ENCODE data around the gene CUX1. TPM values are rescaled to one million over a fixed set of nuclear protein-coding genes. Genes with fewer than 3 reads are reported as not detected.
"Not testable (repeated sequence)": the region's sequence is repeated elsewhere in the genome, so short reads cannot be mapped to it uniquely, and the experiment has no call there.

The CUX1 gene
- polyA plus RNA-seq, 1 donor: 101 TPM

DNA sequence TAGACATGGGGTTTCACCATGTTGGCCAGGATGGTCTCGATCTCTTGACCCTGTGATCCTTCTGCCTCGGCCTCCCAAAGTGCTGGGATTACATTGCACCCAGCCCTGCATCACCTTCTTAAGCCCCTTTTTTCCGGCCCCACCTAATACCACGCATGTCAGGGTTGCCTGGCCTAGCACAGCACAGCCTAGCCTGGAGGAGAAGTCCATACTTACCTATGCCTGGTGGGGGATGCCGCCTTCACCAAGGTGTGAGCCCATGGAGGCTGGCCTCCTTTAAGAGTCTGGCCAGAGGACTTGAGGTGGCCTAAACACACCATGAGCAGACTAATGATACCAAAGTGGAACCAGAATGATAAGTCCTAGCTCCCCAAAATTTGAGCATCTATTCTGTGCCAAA lies 22.0 kb upstream of the CUX1 start:
- no peak for DNase-seq

DNA sequence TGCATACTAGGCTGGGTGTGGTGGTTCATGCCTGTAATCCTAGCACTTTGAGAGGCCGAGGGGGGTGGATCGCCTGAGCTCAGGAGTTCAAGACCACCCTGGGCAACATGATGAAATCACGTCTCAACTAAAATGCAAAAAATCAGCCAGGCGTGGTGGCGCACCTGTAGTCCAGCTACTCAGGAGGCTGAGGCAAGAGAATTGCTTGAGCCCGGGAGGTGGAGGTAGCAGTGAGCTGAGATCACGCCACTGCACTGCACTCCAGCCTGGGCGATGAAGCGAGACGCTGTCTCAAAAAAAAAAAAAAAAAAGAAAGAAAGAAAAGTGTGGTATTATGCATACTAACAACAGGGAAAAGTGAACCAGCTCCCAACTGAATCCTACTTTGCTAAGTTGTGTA lies 19.3 kb upstream of the CUX1 start:
- DNase-seq: not testable (repeated sequence)

DNA sequence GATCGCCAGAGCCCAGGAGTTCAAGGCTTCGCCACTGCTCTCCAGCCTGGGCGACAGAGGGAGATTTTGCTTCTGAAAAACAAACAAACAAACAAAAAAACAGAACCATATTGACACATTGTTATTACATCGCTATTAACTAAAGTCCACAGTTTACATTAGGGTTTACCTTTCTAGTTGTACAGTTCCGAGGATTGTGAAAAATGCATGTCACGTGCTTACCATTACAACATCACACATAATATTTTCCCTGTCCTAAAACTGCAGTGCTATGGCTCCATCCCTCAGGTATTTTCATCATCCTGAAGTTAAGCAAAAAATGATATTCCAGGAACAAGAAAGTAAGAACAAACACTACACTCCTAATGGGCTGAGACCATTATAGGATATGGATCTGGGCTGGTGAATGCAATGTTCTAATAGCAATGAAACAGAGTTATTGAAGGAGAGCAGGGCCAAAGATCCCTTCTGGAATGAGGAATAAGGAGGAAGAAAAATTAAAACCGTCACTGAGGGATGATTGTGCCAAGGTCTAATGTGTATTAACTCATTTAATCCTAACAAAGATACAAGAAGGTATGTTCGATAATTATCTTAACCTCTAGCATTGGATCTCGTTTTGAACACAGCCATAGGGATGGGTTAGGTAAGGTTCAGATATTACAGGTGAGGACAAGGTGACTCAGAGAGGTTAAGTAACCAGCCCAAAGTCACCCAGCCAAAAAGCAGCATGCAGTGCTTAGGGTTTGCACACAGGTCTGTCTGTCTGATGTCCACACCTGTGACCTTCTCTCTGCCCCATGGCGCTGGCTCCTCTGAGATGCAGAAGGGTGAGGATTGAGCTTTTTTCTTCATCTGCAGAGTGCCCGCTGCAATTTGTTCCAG lies 14.0 kb upstream of the CUX1 start:
- no peak for DNase-seq

DNA sequence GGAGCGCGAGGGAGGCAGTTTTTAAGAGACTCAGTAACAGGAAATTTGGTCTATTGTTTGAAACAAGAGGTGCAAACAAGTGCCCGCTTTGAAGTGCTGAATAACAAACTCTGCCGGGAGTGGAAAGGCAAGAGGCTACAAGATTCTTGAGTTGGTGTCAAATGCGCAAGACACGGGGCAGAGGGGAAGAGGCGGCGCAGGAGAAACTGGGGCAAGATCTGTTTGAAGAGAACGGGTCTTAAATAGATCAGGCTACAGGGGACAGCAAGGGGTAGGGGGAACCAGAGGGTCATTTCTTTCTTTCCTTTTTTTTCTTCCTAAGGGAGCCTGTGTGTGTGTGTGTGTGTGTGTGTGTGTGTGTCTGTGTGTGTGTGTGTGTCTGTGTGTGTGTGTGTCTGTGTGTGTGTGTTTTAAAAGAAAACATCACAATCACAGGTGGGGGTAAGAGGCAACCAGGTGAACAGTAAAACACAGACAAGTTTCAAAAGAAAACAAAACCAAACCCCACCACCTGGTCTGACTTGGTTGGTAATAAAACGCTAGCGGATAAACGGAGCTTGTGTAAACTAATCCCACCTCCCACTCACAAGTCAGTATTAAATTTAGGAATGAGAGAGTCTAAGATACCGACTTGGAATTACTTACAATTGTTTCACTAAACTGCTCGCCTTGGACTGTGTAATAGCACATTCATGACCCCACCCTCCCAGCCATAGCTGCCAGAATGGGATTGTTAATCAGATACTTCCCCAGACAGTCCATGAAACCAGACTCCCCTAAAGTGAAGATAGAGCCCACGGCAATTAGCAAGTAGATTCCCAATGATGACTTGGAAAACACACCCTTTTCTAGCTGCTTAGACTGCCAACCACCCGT lies 13.1 kb upstream of the CUX1 start:
- DNase-seq: no peak

DNA sequence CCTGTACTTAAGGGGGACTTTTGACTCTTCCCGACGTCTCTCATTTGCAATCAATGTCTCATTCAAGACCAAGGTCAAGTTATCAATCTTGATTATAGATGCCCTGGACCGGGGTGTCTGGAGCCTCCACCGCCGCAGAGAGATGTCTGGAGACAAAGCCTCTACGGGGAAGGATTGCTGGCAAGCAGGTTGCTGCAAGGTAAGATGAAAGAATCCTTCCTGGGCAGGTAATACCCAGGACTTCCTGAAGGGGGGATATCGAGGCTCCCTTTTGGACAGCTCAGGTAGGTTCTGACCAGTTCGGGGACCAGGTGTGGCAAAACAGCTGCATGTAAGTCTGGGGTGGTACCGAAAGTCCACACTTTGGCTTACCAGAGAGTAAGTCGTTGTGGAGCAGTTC lies 12.5 kb upstream of the CUX1 start:
- no peak for DNase-seq

DNA sequence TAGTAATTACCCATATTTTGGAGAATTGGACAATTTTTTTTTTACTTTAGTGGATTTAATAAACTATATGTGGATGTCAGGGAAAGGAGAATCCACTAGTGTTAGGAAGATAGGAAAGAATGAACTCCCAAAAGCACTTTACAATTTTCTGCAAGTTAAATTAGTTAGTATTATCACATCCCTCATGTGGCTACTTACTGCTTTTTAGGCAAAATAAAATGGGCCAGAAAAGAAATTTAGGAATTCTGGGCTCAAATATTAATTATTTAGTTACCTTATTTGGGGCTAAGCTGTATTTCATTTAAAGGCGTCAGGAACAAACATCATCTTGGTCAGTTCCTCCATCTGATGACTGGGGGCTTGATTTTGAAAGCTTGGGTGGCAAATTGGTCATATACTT lies 4.8 kb upstream of the CUX1 start:
- DNase-seq: no peak

DNA sequence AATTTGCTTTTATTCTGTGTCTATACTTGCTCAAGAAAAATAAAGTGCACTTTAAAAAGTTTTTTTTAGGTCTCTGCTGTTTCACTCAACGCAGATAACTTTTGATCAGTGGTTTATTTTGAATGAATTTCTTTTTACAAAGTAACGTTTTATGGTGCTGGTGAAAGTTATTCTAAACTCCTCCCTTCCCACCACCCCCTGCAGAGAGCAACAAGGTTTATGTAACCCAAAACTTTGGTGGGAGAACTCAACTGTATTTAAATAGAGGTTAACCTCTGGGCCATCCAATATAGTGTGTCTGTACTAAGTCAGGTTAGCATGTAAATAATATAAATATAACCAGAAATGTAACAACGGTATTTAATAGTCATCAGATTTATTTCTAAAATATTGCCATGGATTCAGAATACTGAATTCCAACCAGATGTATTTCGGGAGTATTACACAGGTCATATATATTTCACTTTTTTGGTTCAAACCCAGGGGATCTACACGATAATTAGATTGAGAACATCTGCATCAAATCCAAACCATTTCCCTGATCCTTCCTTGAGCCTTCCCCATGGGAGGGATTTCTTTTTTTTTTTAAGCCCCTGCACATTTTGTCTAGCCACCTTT lies 3.9 kb upstream of the CUX1 start:
- no peak for DNase-seq

DNA sequence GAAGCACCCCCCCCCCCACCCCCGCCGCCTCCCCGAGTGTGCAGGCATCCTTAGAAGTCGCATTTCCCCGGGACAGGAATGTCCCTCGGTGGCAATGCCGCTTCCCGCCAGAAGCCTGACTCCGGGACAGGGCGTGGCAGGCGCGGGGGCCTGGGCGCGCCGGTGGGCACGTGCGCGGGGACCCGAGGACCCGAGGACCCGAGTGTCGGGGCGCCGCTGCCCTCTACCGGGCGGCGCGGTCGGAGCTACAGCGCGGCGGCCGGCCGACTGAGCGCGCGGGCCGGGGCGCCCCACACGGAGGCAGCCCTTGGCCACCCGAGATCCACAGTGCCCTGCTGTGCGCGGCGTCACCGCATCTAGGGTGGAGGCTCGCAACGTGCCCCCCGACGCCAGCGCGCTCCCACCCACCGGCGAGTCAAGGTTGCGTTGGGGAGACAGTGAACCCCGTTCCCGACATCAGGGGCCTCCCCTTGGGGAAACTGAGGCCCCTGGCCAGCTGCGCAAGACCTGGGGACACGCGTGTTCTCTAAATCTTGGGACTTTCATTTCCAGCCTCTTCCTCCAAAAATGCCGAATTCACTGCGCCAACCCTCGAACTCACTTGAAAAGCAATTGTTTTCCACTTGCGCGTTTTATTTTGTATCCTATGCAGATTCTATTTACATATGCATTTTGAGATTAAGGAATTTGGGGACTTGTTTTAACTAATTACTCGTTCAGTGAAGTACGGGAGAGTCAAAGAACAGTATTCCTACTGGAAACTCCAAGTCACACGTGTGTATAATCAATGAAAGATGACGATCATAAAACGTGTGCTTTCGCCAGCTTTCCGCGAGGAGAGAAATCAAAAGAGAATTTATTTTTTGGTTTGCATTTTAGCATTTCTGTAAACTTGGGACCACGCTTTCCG lies 3.1 kb upstream of the CUX1 start:
- DNase-seq: no peak

DNA sequence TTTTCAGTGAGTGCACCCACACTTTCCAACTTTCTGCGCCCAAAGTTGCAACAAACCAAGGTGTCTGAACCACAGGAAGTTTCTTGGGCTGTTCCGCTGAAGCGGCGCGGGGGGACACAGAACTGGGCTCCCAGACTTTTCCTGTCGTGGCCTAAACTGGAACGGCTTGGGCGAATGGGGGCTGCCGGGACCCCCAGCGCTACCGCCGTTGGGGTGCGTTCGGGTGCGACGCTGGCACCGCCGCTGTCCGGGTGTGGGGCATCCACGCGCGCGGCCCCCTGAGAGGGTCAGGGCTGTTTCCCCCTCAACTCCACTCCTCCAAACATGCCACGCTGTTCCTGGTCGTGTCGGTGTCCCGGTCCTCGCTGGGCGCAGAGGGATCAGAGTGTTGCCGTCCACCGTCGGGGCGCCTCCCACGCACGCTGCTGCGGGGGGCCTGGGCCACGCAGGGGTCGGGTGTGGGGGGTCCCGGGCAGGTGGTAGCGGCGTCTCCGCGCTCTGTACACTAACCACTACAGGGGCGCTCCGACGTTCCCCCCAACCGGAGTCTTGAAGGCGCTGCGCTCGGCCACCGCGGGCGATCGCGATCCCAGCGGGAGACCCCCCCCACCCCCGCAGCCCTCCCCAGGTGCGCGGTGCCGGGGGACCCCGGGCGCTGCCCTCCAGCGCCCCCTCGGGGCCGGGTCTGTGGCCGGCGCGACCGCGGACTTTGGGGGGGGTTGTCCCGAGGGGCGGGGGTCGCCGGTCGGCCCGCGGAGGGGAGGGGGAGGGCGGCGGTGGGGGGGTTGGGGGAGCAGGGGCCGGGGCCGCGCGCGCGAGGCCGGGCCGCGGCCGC lies 2.2 kb upstream of the CUX1 start:
- no peak for DNase-seq

DNA sequence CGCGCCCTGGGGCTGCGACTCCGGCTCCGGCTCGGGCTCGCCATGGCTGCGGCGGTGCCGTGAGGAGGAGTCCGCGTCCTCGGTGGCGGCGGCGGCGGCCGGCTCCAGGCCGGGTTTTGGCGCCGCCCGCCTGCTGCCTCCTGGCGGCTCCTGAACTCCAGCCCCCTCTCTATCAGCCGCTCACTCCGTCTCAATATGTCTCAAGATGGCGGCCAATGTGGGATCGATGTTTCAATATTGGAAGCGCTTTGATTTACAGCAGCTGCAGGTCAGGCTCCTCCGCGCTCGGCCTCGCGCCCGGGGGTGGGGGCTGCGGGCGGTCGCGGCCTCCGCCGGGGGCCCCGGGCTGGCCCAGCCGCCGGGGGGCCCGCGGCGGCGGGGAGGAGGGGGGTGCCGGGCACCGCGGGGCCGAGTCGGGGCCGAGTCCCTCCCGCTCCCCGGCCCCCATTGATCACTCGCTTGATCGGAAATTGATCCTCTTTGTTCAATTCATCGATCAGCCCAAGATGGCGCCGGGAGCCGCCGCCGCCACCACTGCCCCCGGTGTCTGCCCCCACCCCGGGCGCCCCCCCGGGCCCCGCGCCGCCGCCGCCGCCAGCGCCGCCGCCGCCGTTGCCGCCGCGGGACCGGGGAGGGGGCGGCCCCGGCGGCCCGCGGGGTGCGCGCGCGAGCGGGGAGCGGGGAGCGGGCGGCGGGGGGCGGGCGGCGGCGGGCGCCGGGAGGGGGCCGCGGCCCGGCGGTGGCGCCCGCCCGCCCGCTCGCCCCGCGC lies 1.4 kb upstream of the CUX1 start:
- DNase-seq: peak; percentile 65

DNA sequence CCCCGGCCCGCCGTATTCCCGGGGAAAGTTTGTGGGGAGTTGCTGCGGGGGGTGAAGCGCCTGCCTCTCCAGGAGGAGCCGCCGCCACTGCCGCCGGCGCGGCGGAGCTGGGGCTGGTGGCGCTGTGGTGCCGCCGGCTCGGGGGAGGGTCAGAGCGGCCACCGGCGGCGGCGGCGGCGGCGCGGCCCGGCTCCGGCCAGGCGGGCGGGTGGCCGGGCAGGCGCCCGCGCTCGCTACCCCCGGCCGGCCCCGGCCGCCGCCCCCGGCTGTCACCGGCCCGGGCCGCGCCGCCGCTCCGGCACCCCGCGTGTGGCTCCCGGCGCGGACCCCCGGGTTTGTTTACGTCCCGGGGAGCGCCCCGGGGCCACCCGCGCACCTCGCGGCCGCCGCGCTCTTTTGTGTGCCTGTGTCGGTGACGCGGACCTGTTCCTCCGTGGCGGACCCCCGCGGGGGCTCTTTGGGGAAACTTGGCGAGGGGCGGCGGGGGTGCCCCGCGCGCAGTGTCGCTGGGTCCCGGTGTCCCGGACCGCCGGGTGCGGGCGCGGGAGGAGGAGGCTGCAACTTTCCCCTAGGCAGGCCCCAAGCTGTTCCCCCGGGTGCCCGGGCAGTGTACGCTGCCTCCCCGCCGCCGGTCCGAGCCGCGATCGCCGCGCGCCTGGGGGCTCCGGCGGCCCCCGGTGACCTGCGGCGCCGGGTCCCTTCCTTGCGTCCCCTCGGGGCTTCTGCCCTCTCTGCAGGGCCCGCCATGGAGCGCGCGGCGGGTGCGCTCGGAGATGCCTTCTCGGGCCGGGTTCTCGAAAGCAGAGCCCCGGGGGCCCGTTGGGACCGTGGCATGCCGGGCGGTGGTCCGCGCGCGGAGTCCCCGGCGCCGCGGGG lies 593 bp upstream of the CUX1 start:
- DNase-seq: no peak

DNA sequence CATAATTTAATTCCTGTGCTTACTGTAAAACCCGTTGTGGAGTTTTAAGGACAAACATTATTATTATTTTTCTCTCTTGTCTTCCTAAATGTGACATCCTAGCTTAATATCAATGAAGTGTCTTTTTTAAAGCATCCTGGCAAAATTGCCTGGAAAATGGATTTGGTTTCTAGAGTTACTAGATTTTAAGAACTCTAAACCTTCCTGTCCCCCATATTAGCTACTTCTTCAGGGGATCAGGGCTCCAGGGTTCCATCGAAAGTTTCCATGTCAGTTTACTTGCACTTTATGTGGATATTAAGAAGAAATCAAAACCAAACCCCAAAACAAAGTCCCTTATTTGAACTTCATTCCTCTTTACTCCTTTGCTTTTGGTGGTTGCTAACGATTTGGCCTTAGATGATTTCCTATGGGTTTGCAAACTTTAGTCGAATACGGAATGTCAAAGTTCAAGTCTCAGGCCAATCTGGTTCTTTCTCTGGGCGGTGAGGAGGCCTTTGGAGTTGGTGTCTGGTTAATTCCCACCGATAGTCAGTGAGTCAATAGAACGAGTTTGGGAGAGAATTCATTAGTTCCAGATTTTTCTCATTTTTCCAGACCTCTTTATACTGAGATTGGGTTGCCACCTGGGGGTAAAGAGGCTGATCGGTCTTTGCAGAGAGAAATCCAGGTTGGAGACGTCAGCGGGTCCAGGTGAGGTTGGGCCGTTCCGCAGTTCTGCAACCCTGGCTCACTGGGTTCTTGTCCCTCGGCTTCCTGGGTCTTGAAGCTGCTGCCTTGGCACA lies 1.1 kb downstream of the CUX1 start:
- DNase-seq: no peak

DNA sequence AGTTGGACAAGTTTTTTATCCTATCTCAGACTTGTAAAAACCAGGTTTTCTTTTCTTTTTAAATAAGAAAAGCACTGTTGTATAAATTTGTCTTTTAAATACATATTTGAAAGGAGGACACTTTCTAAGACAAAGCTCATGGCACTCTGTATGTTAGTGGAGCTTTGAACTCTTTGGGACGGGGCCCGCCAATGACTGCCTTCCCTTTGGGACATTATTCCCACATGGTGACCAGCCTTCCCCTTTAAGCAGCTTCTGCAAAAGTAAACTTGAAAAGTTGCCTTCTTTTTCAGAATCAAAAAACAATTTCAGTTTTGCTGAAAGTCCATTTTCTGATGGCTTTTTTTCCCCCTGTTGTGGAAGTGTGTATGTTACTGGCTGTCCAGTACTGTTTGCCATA lies 1.8 kb downstream of the CUX1 start:
- no peak for DNase-seq

DNA sequence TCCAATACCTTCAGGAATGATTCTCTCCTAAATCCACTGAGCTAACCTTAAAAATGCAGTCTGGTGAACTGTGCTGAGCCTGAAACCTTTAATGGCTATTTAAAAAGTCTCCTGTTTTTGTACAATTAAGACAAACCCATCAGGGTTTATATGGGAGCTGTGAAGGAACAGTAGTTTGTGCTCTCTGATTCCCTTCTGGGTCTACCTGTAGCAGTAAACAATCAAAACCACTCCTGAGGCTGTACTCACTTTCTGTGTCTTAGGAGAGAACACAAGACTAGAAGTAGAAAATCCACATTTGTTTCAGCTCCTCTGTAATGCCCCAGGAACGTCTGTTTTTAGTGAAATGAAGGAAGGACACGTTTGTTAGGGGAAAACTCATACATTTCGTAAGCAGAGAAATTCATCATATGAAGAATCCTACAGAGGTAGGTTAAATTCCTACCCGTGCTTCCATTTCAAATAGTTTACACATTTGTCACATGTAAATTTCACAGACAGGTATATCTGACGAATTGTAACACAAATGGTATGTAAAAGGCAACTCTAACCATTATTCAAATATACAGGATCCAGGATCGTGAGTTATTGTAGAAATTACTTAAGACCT lies 2.6 kb downstream of the CUX1 start:
- no peak for DNase-seq

DNA sequence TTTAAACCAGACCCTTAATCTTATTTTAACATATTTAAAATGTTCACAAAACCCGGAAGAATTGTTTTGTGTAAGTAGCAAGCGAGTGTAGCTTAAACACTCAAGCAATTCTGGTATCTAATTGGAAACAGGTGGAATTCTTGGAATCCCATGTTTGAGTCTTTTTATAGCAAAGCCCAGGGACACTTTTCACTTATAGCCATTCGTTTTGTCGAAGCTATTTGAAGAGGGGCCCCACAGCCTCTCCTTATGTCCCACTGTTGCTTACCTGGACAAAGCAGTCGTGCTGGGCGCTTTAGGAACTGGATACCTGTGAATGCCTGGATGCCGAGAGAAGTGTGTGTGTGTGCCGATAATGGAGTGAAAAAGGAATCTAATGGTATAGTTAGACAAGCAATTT lies 3.3 kb downstream of the CUX1 start:
- no peak for DNase-seq

DNA sequence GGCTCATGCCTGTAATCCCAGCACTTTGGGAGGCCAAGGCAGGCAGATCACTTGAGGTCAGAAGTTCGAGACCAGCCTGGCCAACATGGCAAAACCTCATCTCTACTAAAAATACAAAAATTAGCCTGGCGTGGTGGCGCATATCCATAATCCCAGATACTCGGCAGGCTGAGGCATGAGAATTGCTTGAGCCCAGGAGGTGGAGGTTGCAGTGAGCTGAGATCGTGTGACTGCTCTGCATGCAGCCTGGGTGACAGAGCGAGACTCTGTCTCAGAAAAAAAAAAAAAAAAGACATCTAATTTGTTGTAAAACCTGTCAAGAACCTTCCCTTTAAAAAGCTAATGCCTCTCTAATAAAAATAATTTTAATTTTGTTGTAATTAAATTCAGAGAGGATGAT lies 5.2 kb downstream of the CUX1 start:
- not testable (repeated sequence) for DNase-seq

DNA sequence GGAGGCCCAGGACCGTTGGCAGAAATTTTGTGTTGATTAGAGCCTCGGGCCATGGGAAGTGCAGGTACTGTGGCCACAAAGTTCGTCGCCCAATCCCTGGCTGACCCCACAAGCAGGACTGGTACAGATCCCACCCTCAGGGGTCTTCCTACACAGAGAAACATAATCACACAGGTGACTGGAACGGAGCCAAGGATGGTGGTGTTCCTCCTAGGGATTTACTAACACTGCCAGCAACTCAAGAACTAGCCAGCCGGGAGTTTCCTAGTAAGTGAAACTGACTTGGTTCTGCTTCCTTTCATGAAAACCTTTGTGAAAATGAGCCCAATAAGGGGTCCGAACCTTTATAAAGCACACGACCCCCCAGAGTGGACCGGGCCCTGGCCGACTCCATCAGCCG lies 5.7 kb downstream of the CUX1 start:
- DNase-seq: no peak

DNA sequence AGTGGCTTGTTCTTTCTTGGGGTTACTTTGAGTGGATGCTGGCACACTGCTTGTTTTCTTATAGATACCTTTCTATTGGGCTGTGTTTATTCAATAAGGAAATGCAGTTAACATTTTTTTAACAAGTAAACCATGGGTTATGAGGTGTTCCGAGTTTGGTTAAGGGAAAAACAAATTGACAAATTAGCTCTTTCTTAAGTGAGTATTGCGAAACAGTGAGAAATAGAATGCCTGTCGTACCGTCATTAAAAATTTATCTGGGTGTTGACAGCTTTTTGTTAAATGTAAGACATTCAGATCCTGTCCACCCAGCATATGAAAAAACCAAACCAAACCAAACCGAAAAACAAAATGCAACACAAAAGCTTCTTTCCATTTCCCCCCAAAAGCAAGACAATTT lies 6.2 kb downstream of the CUX1 start:
- DNase-seq: no peak

All from left kidney (tissue), 2 donors.